ENCODE results near the gene ADCY10. TPM values are rescaled to one million over a fixed set of nuclear protein-coding genes. Genes with fewer than 3 reads are reported as not detected.

ADCY10 gene
- total RNA-seq, 4 donors from 2014 or later: not detected

GRCh38 chr1:167949785-167950184, 35.9 kb upstream of the ADCY10 start:
- Histone ChIP-seq H3K9me3 (no peaks in the 10 kb centered on the region), H3K27ac (no peak overlapping the region), H3K4me3 (no peak overlapping the region), H3K27me3 (no peaks in the 10 kb centered on the region), H3K4me1 (peaks cover 0 to 25% (median 3%) of the 10 kb centered on the region in 3 donors), H3K36me3 (peaks cover 0 to 39% (median 0%) of the 10 kb centered on the region in 3 donors)
- no peak for DNase-seq
- no peak for TF ChIP-seq CTCF (IDR thresholded peaks at IDR 0.05)
- TF ChIP-seq POLR2A (IDR thresholded peaks at IDR 0.05): no peak
- WGBS, 2 donors: 80 to 92% methylated on average over 3 of the region's 3 CpGs
- intact Hi-C loops (cut with DNase I): no loop called here

- Histone ChIP-seq H3K27ac (no peak overlapping the region), H3K4me3 (no peak overlapping the region), H3K9me3 (no peaks in the 10 kb centered on the region), H3K4me1 (peaks cover 0 to 25% (median 3%) of the 10 kb centered on the region in 3 donors), H3K36me3 (peaks cover 0 to 18% (median 0%) of the 10 kb centered on the region in 3 donors), H3K27me3 (no peaks in the 10 kb centered on the region)
- intact Hi-C loops (cut with DNase I): no loop called here
- no peak for TF ChIP-seq CTCF (IDR thresholded peaks at IDR 0.05)
- WGBS, 2 donors: 76 to 96% methylated on average over 2 of the region's 2 CpGs
- no peak for DNase-seq
Measured at GRCh38 chr1:167947733-167948132, 33.8 kb upstream of the ADCY10 start.

DNA sequence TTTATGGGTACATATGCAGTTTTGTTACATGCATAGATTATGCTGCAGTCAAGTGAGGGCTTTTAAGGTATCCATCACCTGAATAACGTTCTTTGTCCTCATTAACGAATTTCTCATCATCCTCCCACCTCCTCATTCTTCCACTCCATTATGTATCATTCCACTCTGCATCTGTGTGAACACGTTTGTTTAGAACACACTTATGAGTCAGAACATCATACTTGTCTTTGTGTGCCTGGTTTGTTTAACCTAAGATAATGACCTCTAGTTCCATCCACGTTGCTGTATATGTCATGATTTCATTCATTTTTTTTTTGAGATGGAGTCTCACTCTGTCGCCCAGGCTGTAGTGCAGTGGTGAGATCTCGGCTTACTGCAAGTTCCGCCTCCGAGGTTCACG, 29.6 kb upstream of the ADCY10 start:
- Histone ChIP-seq H3K4me1 (peaks cover 0 to 27% (median 4%) of the 10 kb centered on the region in 3 donors), H3K9me3 (no peaks in the 10 kb centered on the region), H3K27ac (no peak overlapping the region), H3K27me3 (no peaks in the 10 kb centered on the region), H3K4me3 (no peak overlapping the region), H3K36me3 (peaks cover 0 to 6% (median 0%) of the 10 kb centered on the region in 3 donors)
- TF ChIP-seq CTCF (IDR thresholded peaks at IDR 0.05): no peak
- TF ChIP-seq POLR2A (IDR thresholded peaks at IDR 0.05): no peak
- WGBS, 2 donors: 58 to 62% methylated on average over 7 to 9 of the region's 9 CpGs
- intact Hi-C loops (cut with DNase I): no loop called here
- no peak for DNase-seq

- intact Hi-C loops (cut with DNase I): no loop called here
- H3K4me3 ChIP-seq: no peak overlapping the region
- peaks cover 0 to 26% (median 4%) of the 10 kb centered on the region in 3 donors for H3K4me1 ChIP-seq
- TF ChIP-seq POLR2A (IDR thresholded peaks at IDR 0.05) (no peak), CTCF (IDR thresholded peaks at IDR 0.05) (no peak)
- no peak for DNase-seq
- H3K36me3 ChIP-seq: peaks cover 0 to 6% (median 0%) of the 10 kb centered on the region in 3 donors
- no peaks in the 10 kb centered on the region for H3K27me3 ChIP-seq
- H3K27ac ChIP-seq: no peak overlapping the region
- WGBS, 2 donors: 100% methylated on average over 2 of the region's 2 CpGs
- H3K9me3 ChIP-seq: no peaks in the 10 kb centered on the region
Measured at GRCh38 chr1:167940264-167940663, 26.3 kb upstream of the ADCY10 start.

GRCh38 chr1:167938080-167938636, 24.2 kb upstream of the ADCY10 start:
- peak overlapping the region in 3 of 4 donors; percentile 96 to 99 (median 97) for H3K27ac ChIP-seq
- no peak for TF ChIP-seq POLR2A (IDR thresholded peaks at IDR 0.05)
- TF ChIP-seq CTCF (IDR thresholded peaks at IDR 0.05): no peak
- peaks cover 0 to 6% (median 0%) of the 10 kb centered on the region in 3 donors for H3K36me3 ChIP-seq
- H3K9me3 ChIP-seq: no peaks in the 10 kb centered on the region
- no peaks in the 10 kb centered on the region for H3K27me3 ChIP-seq
- peaks cover 0 to 47% (median 13%) of the 10 kb centered on the region in 3 donors for H3K4me1 ChIP-seq
- intact Hi-C loops (cut with DNase I): no loop called here
- H3K4me3 ChIP-seq: peak overlapping the region; percentile 88 to 97 (median 92)
- no peak for DNase-seq
- 25 to 37% methylated on average over 5 of the region's 5 CpGs for WGBS, 2 donors

Measured in esophagus squamous epithelium (tissue), 5 donors.